ENCODE measurements around the gene TSC1. TPM values are rescaled to one million over a fixed set of nuclear protein-coding genes. Genes with fewer than 3 reads are reported as not detected.
A peak's percentile ranks its signal among the peaks of the same experiment; 100 is the strongest.

TSC1 gene
- total and polyA plus RNA-seq, 9 donors = 23.8 to 34.8 (median 27.0) TPM

- Histone ChIP-seq H3K36me3 (ENCODE audit: control insufficient read depth, insufficient read depth, low read length) (peaks cover 72% of the 10 kb centered on the region), H3K27me3 (ENCODE audit: control insufficient read depth, insufficient read depth, low read length) (no peaks in the 10 kb centered on the region), H3K4me3 (ENCODE audit: low read length) (no peak overlapping the region), H3K4me1 (ENCODE audit: control insufficient read depth, insufficient read depth, low read length) (peaks cover 5% of the 10 kb centered on the region), H3K9me3 (replicated peaks; ENCODE audit: control insufficient read depth, low read depth, low read length) (no peaks in the 10 kb centered on the region), H3K27ac (ENCODE audit: low read length) (no peak overlapping the region)
- no peak for DNase-seq
- 78% methylated on average over 6 of the region's 9 CpGs for WGBS (ENCODE audit: insufficient coverage)
Observed at GRCh38 chr9:132894862-132895835, 49.3 kb downstream of the TSC1 start.

DNA sequence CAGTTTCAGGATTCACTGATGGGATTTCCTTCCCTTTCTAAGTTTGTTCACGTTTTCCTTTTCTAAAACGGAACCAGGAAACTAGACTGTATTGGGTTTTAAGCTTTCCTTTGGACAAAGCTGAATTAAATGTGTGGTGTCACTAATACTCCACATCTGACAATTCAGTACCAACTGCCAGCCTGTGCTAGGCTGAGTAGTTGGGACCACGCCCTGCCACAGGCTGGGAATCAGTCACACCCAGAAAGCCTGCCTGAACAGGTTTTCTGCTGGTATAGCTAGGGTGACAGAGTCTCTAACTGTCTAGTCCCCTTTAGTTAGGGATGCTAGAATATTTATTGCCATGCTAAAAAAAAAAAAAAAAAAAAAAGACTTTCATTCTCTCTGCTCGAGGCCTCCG, 50.1 kb downstream of the TSC1 start:
- WGBS (ENCODE audit: insufficient coverage) = no CpG with 5 or more reads among the region's 5 CpGs
- peak; percentile 22 for DNase-seq
- no peaks in the 10 kb centered on the region for H3K27me3 ChIP-seq (ENCODE audit: control insufficient read depth, insufficient read depth, low read length)

GRCh38 chr9:132892400-132892799, 52.0 kb downstream of the TSC1 start:
- Histone ChIP-seq H3K36me3 (ENCODE audit: control insufficient read depth, insufficient read depth, low read length) (peaks cover 52% of the 10 kb centered on the region), H3K27me3 (ENCODE audit: control insufficient read depth, insufficient read depth, low read length) (no peaks in the 10 kb centered on the region), H3K4me3 (ENCODE audit: low read length) (no peak overlapping the region), H3K9me3 (replicated peaks; ENCODE audit: control insufficient read depth, low read depth, low read length) (no peaks in the 10 kb centered on the region), H3K27ac (ENCODE audit: low read length) (no peak overlapping the region), H3K4me1 (ENCODE audit: control insufficient read depth, insufficient read depth, low read length) (peaks cover 5% of the 10 kb centered on the region)
- 81% methylated on average over 5 of the region's 9 CpGs for WGBS (ENCODE audit: insufficient coverage)
- DNase-seq = no peak

More for the DNA sequence above, 50.1 kb downstream of the TSC1 start:
- H3K4me3 ChIP-seq (ENCODE audit: low read length) = no peak overlapping the region
- peaks cover 5% of the 10 kb centered on the region for H3K4me1 ChIP-seq (ENCODE audit: control insufficient read depth, insufficient read depth, low read length)
- no peak overlapping the region for H3K27ac ChIP-seq (ENCODE audit: low read length)
- peaks cover 67% of the 10 kb centered on the region for H3K36me3 ChIP-seq (ENCODE audit: control insufficient read depth, insufficient read depth, low read length)
- H3K9me3 ChIP-seq (replicated peaks; ENCODE audit: control insufficient read depth, low read depth, low read length) = no peaks in the 10 kb centered on the region

GRCh38 chr9:132888151-132888550, 56.3 kb downstream of the TSC1 start:
- 95% methylated on average over 15 of the region's 18 CpGs for WGBS (ENCODE audit: insufficient coverage)
- no peak for DNase-seq
- no peak overlapping the region for H3K4me3 ChIP-seq (ENCODE audit: low read length)

GRCh38 chr9:132887181-132888120, 57.0 kb downstream of the TSC1 start:
- Histone ChIP-seq H3K36me3 (ENCODE audit: control insufficient read depth, insufficient read depth, low read length) (peaks cover 11% of the 10 kb centered on the region), H3K4me3 (ENCODE audit: low read length) (no peak overlapping the region), H3K9me3 (replicated peaks; ENCODE audit: control insufficient read depth, low read depth, low read length) (no peaks in the 10 kb centered on the region), H3K27ac (ENCODE audit: low read length) (no peak overlapping the region), H3K27me3 (ENCODE audit: control insufficient read depth, insufficient read depth, low read length) (no peaks in the 10 kb centered on the region), H3K4me1 (ENCODE audit: control insufficient read depth, insufficient read depth, low read length) (no peaks in the 10 kb centered on the region)
- WGBS (ENCODE audit: insufficient coverage) = 76% methylated on average over 11 of the region's 18 CpGs
- no peak for DNase-seq

More at GRCh38 chr9:132888151-132888550, 56.3 kb downstream of the TSC1 start:
- Histone ChIP-seq H3K27me3 (ENCODE audit: control insufficient read depth, insufficient read depth, low read length) (no peaks in the 10 kb centered on the region), H3K9me3 (replicated peaks; ENCODE audit: control insufficient read depth, low read depth, low read length) (no peaks in the 10 kb centered on the region), H3K36me3 (ENCODE audit: control insufficient read depth, insufficient read depth, low read length) (peaks cover 18% of the 10 kb centered on the region), H3K4me1 (ENCODE audit: control insufficient read depth, insufficient read depth, low read length) (no peaks in the 10 kb centered on the region), H3K27ac (ENCODE audit: low read length) (no peak overlapping the region)

- Histone ChIP-seq H3K4me3 (ENCODE audit: low read length) (no peak overlapping the region), H3K9me3 (replicated peaks; ENCODE audit: control insufficient read depth, low read depth, low read length) (no peaks in the 10 kb centered on the region), H3K27ac (ENCODE audit: low read length) (no peak overlapping the region), H3K36me3 (ENCODE audit: control insufficient read depth, insufficient read depth, low read length) (peaks cover 3% of the 10 kb centered on the region), H3K27me3 (ENCODE audit: control insufficient read depth, insufficient read depth, low read length) (no peaks in the 10 kb centered on the region), H3K4me1 (ENCODE audit: control insufficient read depth, insufficient read depth, low read length) (no peaks in the 10 kb centered on the region)
- DNase-seq = no peak
- WGBS (ENCODE audit: insufficient coverage) = 75% methylated on average over 1 of the region's 6 CpGs
Observed at GRCh38 chr9:132886334-132886725, 58.1 kb downstream of the TSC1 start.

DNA sequence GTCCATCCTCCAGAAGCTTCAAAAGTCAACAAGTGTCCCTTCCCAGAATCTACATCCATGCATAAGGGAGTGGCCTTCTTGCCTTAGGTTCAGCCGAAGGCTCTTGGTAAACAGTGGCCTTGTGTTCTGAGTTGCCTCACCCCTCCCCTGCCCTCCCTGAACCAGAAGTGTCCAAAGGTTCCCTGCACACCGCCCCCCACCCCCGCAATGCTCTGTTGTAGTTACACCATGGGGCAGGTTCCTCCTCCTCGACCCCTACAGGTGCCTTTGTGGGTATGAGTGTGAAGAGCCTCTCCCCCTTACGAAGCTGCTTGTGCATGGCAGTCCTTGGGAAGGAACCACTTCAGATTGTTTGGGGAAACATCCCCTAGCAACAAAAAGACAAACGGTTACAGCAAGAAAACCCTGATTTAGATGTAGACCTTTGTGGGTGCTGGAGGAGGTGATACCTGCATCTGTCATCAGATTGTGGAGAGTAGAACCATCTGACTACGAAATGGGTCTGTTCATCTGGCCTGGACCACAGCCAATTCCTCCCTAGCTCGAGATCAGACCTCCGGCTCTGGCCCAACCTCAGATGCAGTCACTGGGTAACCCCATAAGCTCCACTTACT, 58.6 kb downstream of the TSC1 start:
- H3K4me3 ChIP-seq (ENCODE audit: low read length) = no peak overlapping the region
- H3K9me3 ChIP-seq (replicated peaks; ENCODE audit: control insufficient read depth, low read depth, low read length) = no peaks in the 10 kb centered on the region
- WGBS (ENCODE audit: insufficient coverage) = 44% methylated on average over 4 of the region's 9 CpGs
- H3K36me3 ChIP-seq (ENCODE audit: control insufficient read depth, insufficient read depth, low read length) = peaks cover 3% of the 10 kb centered on the region
- no peak for DNase-seq
- H3K27ac ChIP-seq (ENCODE audit: low read length) = no peak overlapping the region
- H3K27me3 ChIP-seq (ENCODE audit: control insufficient read depth, insufficient read depth, low read length) = no peaks in the 10 kb centered on the region
- no peaks in the 10 kb centered on the region for H3K4me1 ChIP-seq (ENCODE audit: control insufficient read depth, insufficient read depth, low read length)

- Histone ChIP-seq H3K27me3 (ENCODE audit: control insufficient read depth, insufficient read depth, low read length) (no peaks in the 10 kb centered on the region), H3K9me3 (replicated peaks; ENCODE audit: control insufficient read depth, low read depth, low read length) (no peaks in the 10 kb centered on the region), H3K4me1 (ENCODE audit: control insufficient read depth, insufficient read depth, low read length) (peaks cover 4% of the 10 kb centered on the region), H3K4me3 (ENCODE audit: low read length) (no peak overlapping the region), H3K36me3 (ENCODE audit: control insufficient read depth, insufficient read depth, low read length) (no peaks in the 10 kb centered on the region), H3K27ac (ENCODE audit: low read length) (no peak overlapping the region)
- DNase-seq = no peak
- WGBS (ENCODE audit: insufficient coverage) = 88% methylated on average over 16 of the region's 27 CpGs
Observed at GRCh38 chr9:132883349-132884294, 60.8 kb downstream of the TSC1 start.

- Histone ChIP-seq H3K27ac (ENCODE audit: low read length) (no peak overlapping the region), H3K4me1 (ENCODE audit: control insufficient read depth, insufficient read depth, low read length) (peaks cover 9% of the 10 kb centered on the region), H3K4me3 (ENCODE audit: low read length) (no peak overlapping the region), H3K27me3 (ENCODE audit: control insufficient read depth, insufficient read depth, low read length) (no peaks in the 10 kb centered on the region), H3K9me3 (replicated peaks; ENCODE audit: control insufficient read depth, low read depth, low read length) (no peaks in the 10 kb centered on the region), H3K36me3 (ENCODE audit: control insufficient read depth, insufficient read depth, low read length) (no peaks in the 10 kb centered on the region)
- no peak for DNase-seq
- WGBS (ENCODE audit: insufficient coverage) = 42% methylated on average over 1 of the region's 6 CpGs
Observed at GRCh38 chr9:132882616-132883015, 61.8 kb downstream of the TSC1 start.

All from muscle of leg (tissue), 11 donors.